Spleen (tissue), 11 donors: ENCODE measurements around the gene LIN37. TPM values are rescaled to one million over a fixed set of nuclear protein-coding genes. Genes with fewer than 3 reads are reported as not detected.

ENCODE experiments used
- DNase-seq: peaks from one replicate; pipeline ENCODE4 v3.0.0-alpha.2; 2020
- H3K27ac ChIP-seq, 8 donors: fragments of 200-600 bp; sonication (generic) in 7 of 8; 1 replicate in 4 of 8; 2 replicates in 4 of 8; pipeline versions ENCODE4 v1.5.0 to v1.8.0; 2016 to 2021; ENCODE audit warnings: inconsistent platforms in 4 of 8, mild to moderate bottlenecking in 4 of 8, moderate library complexity in 1 of 8
- H3K27me3 ChIP-seq, 7 donors: fragments of 200-600 bp; sonication (generic) in 6 of 7; replicated peaks in 1 of 7; 1 replicate in 4 of 7; 2 replicates in 3 of 7; pipeline versions ENCODE4 v1.5.0 to v1.8.0; 2016 to 2021; ENCODE audit warnings: inconsistent platforms in 3 of 7, mild to moderate bottlenecking in 1 of 7
- H3K36me3 ChIP-seq, 6 donors: fragments of 200-600 bp; sonication (generic) in 5 of 6; 1 replicate in 4 of 6; 2 replicates in 2 of 6; pipeline versions ENCODE4 v1.5.0 to v1.8.0; 2016 to 2021; ENCODE audit warnings: inconsistent platforms in 2 of 6
- H3K4me1 ChIP-seq, 6 donors: fragments of 200-600 bp; sonication (generic) in 5 of 6; 1 replicate in 3 of 6; 2 replicates in 3 of 6; pipeline versions ENCODE4 v1.5.0 to v1.8.0; 2016 to 2021; ENCODE audit warnings: inconsistent platforms in 3 of 6
- H3K4me3 ChIP-seq, 8 donors: fragments of 200-600 bp; sonication (generic) in 7 of 8; 1 replicate in 4 of 8; 2 replicates in 4 of 8; pipeline versions ENCODE4 v1.5.0 to v1.8.0; 2016 to 2021; ENCODE audit warnings: inconsistent platforms in 4 of 8, mild to moderate bottlenecking in 4 of 8, moderate library complexity in 2 of 8
- H3K9me3 ChIP-seq, 8 donors: fragments of 200-600 bp; sonication (generic) in 7 of 8; 1 replicate in 4 of 8; 2 replicates in 4 of 8; pipeline versions ENCODE4 v1.5.0 to v1.8.0; 2016 to 2021; ENCODE audit warnings: inconsistent platforms in 4 of 8
- POLR2A ChIP-seq, 3 donors: fragments of 450-650 bp; IDR thresholded peaks; one replicate each; pipeline ENCODE4 v1.5.1; 2017; ENCODE audit warnings: antibody characterized with exemption in 3 of 3, mild to moderate bottlenecking in 1 of 3
- POLR2AphosphoS5 ChIP-seq, 3 donors: sonication (generic); formaldehyde crosslinking; IDR thresholded peaks; one replicate each; pipeline ENCODE4 v1.5.1; 2017; ENCODE audit warnings: antibody characterized with exemption in 3 of 3
- WGBS, 5 donors: extraction: QIAGEN DNeasy Blood & Tissue Kit in 3 of 5; methylation state at CpG; one replicate each; pipeline versions ENCODE4 v1.1.5 to v1.1.7; 2013 to 2018; 5-methylcytosine and 5-hydroxymethylcytosine counted together
- intact Hi-C: fragments of 100-400 bp; cut with DNase I; formaldehyde crosslinking; loops from one replicate; pipeline ENCODE4 v1.15.0; 2023; ENCODE audit warnings: low total_unique reads
- polyA plus RNA-seq, 3 donors: library from polyadenylated mRNA; stranded (reverse); fragments of 200-250 nt; gene quantifications; one replicate each; pipeline ENCODE4 v1.2.1, GENCODE V29; 2013
- total RNA-seq, 7 donors: library from RNA; depleted of rRNA in 3 of 7; stranded (reverse); fragments of >200 nt in 3 of 7; fragmentation: NEBNext Ultra II Directional in 4 of 7; extraction: Animal tissue kit (Norgen Biotek cat#: 25700) in 4 of 7; gene quantifications; one replicate each; pipeline versions ENCODE4 v1.1.0 to v1.2.1, GENCODE V29; 2016 to 2021
- TF ChIP-seq, protein P1 (sequence below), 11 experiments: fragments of 200-600 bp in 7 of 11; fragments of 450-650 bp in 4 of 11; sonication (generic) in 4 of 11; IDR thresholded peaks in 8 of 11; conservative IDR thresholded peaks in 3 of 11; 1 replicate in 7 of 11; 2 replicates in 4 of 11; pipeline versions ENCODE4 v1.4.0 to v1.8.0; 2016 to 2021; ENCODE audit warnings: antibody characterized with exemption in 11 of 11, inconsistent platforms in 4 of 11, mild to moderate bottlenecking in 1 of 11
- donor health status: healthy with polysubstance abuse.
- donor health status: DM: no; HTN: no; CAD: no; lungs with moderate emphysema.
- donor health status: DM: no; HTN: no; CAD: no.
- donor health status: Bipolar disorder and iron deficiency.
- donor health status: healthy.
- donor health status: DM: no; HTN: no; CAD: no.
- donor health status: DM: yes; HTN: yes; CAD: no.

LIN37 gene
- total and polyA plus RNA-seq, 10 donors, result 7.0 to 28.5 (median 14.2) TPM

- intact Hi-C loops, result no loop called here
- Histone ChIP-seq H3K27ac (no peak overlapping the region), H3K36me3 (no peaks in the 10 kb centered on the region), H3K27me3 (peaks cover 0 to 61% (median 10%) of the 10 kb centered on the region in 7 donors), H3K4me3 (peak overlapping the region in 2 of 8 donors; percentile 17 to 52), H3K9me3 (peaks cover 0 to under 1% (median 0%) of the 10 kb centered on the region in 8 donors), H3K4me1 (peaks cover 0 to 10% (median 0%) of the 10 kb centered on the region in 6 donors)
- 17 to 27% (median 20%) methylated on average over 36 to 39 of the region's 39 CpGs for WGBS, 5 donors
- no peak for TF ChIP-seq POLR2AphosphoS5 (IDR thresholded peaks at IDR 0.05)
- TF ChIP-seq POLR2A (IDR thresholded peaks at IDR 0.05), result no peak
- TF ChIP-seq, protein P1, sequence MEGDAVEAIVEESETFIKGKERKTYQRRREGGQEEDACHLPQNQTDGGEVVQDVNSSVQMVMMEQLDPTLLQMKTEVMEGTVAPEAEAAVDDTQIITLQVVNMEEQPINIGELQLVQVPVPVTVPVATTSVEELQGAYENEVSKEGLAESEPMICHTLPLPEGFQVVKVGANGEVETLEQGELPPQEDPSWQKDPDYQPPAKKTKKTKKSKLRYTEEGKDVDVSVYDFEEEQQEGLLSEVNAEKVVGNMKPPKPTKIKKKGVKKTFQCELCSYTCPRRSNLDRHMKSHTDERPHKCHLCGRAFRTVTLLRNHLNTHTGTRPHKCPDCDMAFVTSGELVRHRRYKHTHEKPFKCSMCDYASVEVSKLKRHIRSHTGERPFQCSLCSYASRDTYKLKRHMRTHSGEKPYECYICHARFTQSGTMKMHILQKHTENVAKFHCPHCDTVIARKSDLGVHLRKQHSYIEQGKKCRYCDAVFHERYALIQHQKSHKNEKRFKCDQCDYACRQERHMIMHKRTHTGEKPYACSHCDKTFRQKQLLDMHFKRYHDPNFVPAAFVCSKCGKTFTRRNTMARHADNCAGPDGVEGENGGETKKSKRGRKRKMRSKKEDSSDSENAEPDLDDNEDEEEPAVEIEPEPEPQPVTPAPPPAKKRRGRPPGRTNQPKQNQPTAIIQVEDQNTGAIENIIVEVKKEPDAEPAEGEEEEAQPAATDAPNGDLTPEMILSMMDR (IDR thresholded peaks at IDR 0.05 in 8 of 11, conservative IDR thresholded peaks at IDR 0.05 in 3 of 11), result no peak
- no peak for DNase-seq
These were observed 48.5 kb downstream of the LIN37 start for GRCh38 chr19:35796645-35797542.

GRCh38 chr19:35797663-35798062 lies 49.3 kb downstream of the LIN37 start:
- TF ChIP-seq POLR2AphosphoS5 (IDR thresholded peaks at IDR 0.05), result no peak
- TF ChIP-seq, protein P1 (IDR thresholded peaks at IDR 0.05 in 8 of 11, conservative IDR thresholded peaks at IDR 0.05 in 3 of 11), result no peak
- no peak for TF ChIP-seq POLR2A (IDR thresholded peaks at IDR 0.05)
- intact Hi-C loops, result no loop called here
- Histone ChIP-seq H3K27me3 (peaks cover 0 to 56% (median 10%) of the 10 kb centered on the region in 7 donors), H3K36me3 (no peaks in the 10 kb centered on the region), H3K27ac (no peak overlapping the region), H3K9me3 (peaks cover 0 to 3% (median 0%) of the 10 kb centered on the region in 8 donors), H3K4me3 (peak overlapping the region in 2 of 8 donors; percentile 17 to 52), H3K4me1 (peaks cover 0 to 10% (median 0%) of the 10 kb centered on the region in 6 donors)
- 3 to 22% (median 11%) methylated on average over 4 to 15 of the region's 15 CpGs for WGBS, 5 donors
- DNase-seq, result no peak

DNA sequence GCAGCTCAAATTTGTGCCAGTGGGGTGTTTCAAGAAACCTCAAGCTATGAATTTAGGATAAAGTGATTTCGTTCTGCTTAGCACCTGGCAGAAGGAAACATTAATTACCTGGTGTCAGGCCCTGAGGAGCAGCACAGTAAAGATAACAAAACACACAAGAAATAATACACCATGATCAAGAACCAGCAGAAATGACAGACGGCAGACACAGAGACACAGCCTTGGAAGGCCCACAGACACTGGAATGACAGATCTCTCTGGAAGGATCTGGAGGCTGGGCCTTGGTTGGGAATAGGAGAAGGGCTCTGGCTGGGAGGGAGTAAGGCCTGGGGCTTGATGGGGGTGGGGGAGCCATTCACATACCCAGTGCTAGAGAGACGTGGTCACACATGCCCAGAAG lies 53.5 kb downstream of the LIN37 start:
- DNase-seq, result no peak
- intact Hi-C loops, result no loop called here
- TF ChIP-seq POLR2AphosphoS5 (IDR thresholded peaks at IDR 0.05) (no peak), POLR2A (IDR thresholded peaks at IDR 0.05) (no peak)
- TF ChIP-seq, protein P1 (IDR thresholded peaks at IDR 0.05 in 8 of 11, conservative IDR thresholded peaks at IDR 0.05 in 3 of 11), result no peak
- H3K27ac ChIP-seq, result no peak overlapping the region
- H3K27me3 ChIP-seq, result peaks cover 0 to 41% (median 6%) of the 10 kb centered on the region in 7 donors
- H3K36me3 ChIP-seq, result no peaks in the 10 kb centered on the region
- H3K4me1 ChIP-seq, result peaks cover 0 to 31% (median 4%) of the 10 kb centered on the region in 6 donors
- H3K9me3 ChIP-seq, result peaks cover 0 to 3% (median 0%) of the 10 kb centered on the region in 8 donors
- no peak overlapping the region for H3K4me3 ChIP-seq
- WGBS, 5 donors, result 60 to 69% (median 61%) methylated on average over 3 of the region's 3 CpGs

Other genes with a start within 250 kb of the LIN37 start
- 10 to 100 TPM in 2 of 7 donors, 1 to 10 TPM in 5; 2.5 to 17.9 (median 4.4) TPM for gene DMKN, start 234.9 kb upstream of the LIN37 start, total RNA-seq
- gene DMKN, start 234.9 kb upstream of the LIN37 start, polyA plus RNA-seq, result 10 to 100 TPM in 2 of 3 donors, 1 to 10 TPM in 1; 7.2 to 15.3 (median 10.7) TPM
- gene SBSN, start 220.3 kb upstream of the LIN37 start, total RNA-seq, result not detected
- under 1 TPM; 0.05 to 0.33 (median 0.19) TPM for gene SBSN, start 220.3 kb upstream of the LIN37 start, polyA plus RNA-seq
- gene GAPDHS, start 215.1 kb upstream of the LIN37 start, total RNA-seq, result under 1 TPM in 1 of 7 donors, not detected in 6; 0.17 TPM
- under 1 TPM in 2 of 3 donors, not detected in 1; 0.13 to 0.14 TPM for gene GAPDHS, start 215.1 kb upstream of the LIN37 start, polyA plus RNA-seq
- gene TMEM147, start 202.9 kb upstream of the LIN37 start, total RNA-seq, result 10 to 100 TPM; 47.6 to 67.7 (median 50.4) TPM
- 10 to 100 TPM; 57.9 to 88.7 (median 78.7) TPM for gene TMEM147, start 202.9 kb upstream of the LIN37 start, polyA plus RNA-seq
- gene ATP4A, start 184.9 kb upstream of the LIN37 start, total RNA-seq, result not detected
- gene ATP4A, start 184.9 kb upstream of the LIN37 start, polyA plus RNA-seq, result not detected
- not detected for gene PMIS2, start 162.4 kb upstream of the LIN37 start, total RNA-seq
- gene PMIS2, start 162.4 kb upstream of the LIN37 start, polyA plus RNA-seq, result not detected
- gene HAUS5, start 135.8 kb upstream of the LIN37 start, total RNA-seq, result 10 to 100 TPM; 10.3 to 24.4 (median 17.7) TPM
- gene HAUS5, start 135.8 kb upstream of the LIN37 start, polyA plus RNA-seq, result 10 to 100 TPM; 12.4 to 23.8 (median 23.1) TPM
- 10 to 100 TPM; 48.2 to 63.4 (median 59.6) TPM for gene RBM42, start 119.5 kb upstream of the LIN37 start, total RNA-seq
- gene RBM42, start 119.5 kb upstream of the LIN37 start, polyA plus RNA-seq, result 10 to 100 TPM; 48.8 to 71.9 (median 58.1) TPM
- gene ETV2, start 106.8 kb upstream of the LIN37 start, total RNA-seq, result under 1 TPM in 2 of 7 donors, not detected in 5; 0.43 to 0.57 TPM
- gene ETV2, start 106.8 kb upstream of the LIN37 start, polyA plus RNA-seq, result 1 to 10 TPM in 2 of 3 donors, under 1 TPM in 1; 0.99 to 1.2 (median 1.1) TPM
- 100 to 1,000 TPM; 208 to 672 (median 255) TPM for gene COX6B1, start 100.3 kb upstream of the LIN37 start, total RNA-seq
- gene COX6B1, start 100.3 kb upstream of the LIN37 start, polyA plus RNA-seq, result 100 to 1,000 TPM; 640 to 837 (median 717) TPM
- not detected for gene UPK1A, start 82.1 kb upstream of the LIN37 start, total RNA-seq
- under 1 TPM in 1 of 3 donors, not detected in 2; 0.11 TPM for gene UPK1A, start 82.1 kb upstream of the LIN37 start, polyA plus RNA-seq
- gene ZBTB32, start 44.0 kb upstream of the LIN37 start, total RNA-seq, result 1 to 10 TPM; 2.5 to 6.9 (median 4.0) TPM
- gene ZBTB32, start 44.0 kb upstream of the LIN37 start, polyA plus RNA-seq, result 1 to 10 TPM; 3.0 to 8.2 (median 4.8) TPM
- gene KMT2B, start 30.6 kb upstream of the LIN37 start, total RNA-seq, result 10 to 100 TPM; 36.6 to 58.2 (median 50.7) TPM
- 10 to 100 TPM; 17.6 to 37.2 (median 27.6) TPM for gene KMT2B, start 30.6 kb upstream of the LIN37 start, polyA plus RNA-seq
- gene IGFLR1, start 6.1 kb upstream of the LIN37 start, total RNA-seq, result 10 to 100 TPM; 16.5 to 64.7 (median 43.5) TPM
- gene IGFLR1, start 6.1 kb upstream of the LIN37 start, polyA plus RNA-seq, result 10 to 100 TPM; 30.1 to 62.9 (median 49.3) TPM
- 10 to 100 TPM; 27.3 to 65.1 (median 29.7) TPM for gene U2AF1L4, start 3.2 kb upstream of the LIN37 start, total RNA-seq
- 10 to 100 TPM; 27.2 to 96.5 (median 60.7) TPM for gene U2AF1L4, start 3.2 kb upstream of the LIN37 start, polyA plus RNA-seq
- 10 to 100 TPM; 37.5 to 55.7 (median 47.6) TPM for gene PSENEN, start 2.9 kb upstream of the LIN37 start, total RNA-seq
- 10 to 100 TPM; 61.9 to 71.3 (median 62.1) TPM for gene PSENEN, start 2.9 kb upstream of the LIN37 start, polyA plus RNA-seq
- 1 to 10 TPM; 2.1 to 5.9 (median 4.3) TPM for gene HSPB6, start 8.5 kb downstream of the LIN37 start, total RNA-seq
- 10 to 100 TPM in 1 of 3 donors, 1 to 10 TPM in 2; 2.9 to 11.0 (median 5.8) TPM for gene HSPB6, start 8.5 kb downstream of the LIN37 start, polyA plus RNA-seq
- gene PROSER3, start 9.6 kb downstream of the LIN37 start, total RNA-seq, result 10 to 100 TPM in 6 of 7 donors, 1 to 10 TPM in 1; 6.6 to 25.2 (median 16.3) TPM
- 1 to 10 TPM; 2.0 to 8.4 (median 2.1) TPM for gene PROSER3, start 9.6 kb downstream of the LIN37 start, polyA plus RNA-seq
- gene ARHGAP33, start 27.0 kb downstream of the LIN37 start, total RNA-seq, result 10 to 100 TPM in 6 of 7 donors, 1 to 10 TPM in 1; 7.4 to 25.2 (median 14.4) TPM
- gene ARHGAP33, start 27.0 kb downstream of the LIN37 start, polyA plus RNA-seq, result 10 to 100 TPM in 1 of 3 donors, 1 to 10 TPM in 2; 3.1 to 10.9 (median 5.1) TPM
- not detected for gene PRODH2, start 64.3 kb downstream of the LIN37 start, total RNA-seq
- under 1 TPM in 1 of 3 donors, not detected in 2; 0.06 TPM for gene PRODH2, start 64.3 kb downstream of the LIN37 start, polyA plus RNA-seq
- under 1 TPM in 2 of 7 donors, not detected in 5; 0.20 to 0.60 TPM for gene NPHS1, start 103.9 kb downstream of the LIN37 start, total RNA-seq
- under 1 TPM; 0.10 to 0.58 (median 0.13) TPM for gene NPHS1, start 103.9 kb downstream of the LIN37 start, polyA plus RNA-seq
- under 1 TPM in 1 of 7 donors, not detected in 6; 0.17 TPM for gene KIRREL2, start 108.3 kb downstream of the LIN37 start, total RNA-seq
- under 1 TPM; 0.10 to 0.27 (median 0.11) TPM for gene KIRREL2, start 108.3 kb downstream of the LIN37 start, polyA plus RNA-seq
- 1 to 10 TPM in 3 of 7 donors, under 1 TPM in 2, not detected in 2; 0.57 to 3.6 (median 1.1) TPM for gene APLP1, start 120.0 kb downstream of the LIN37 start, total RNA-seq
- 1 to 10 TPM in 2 of 3 donors, under 1 TPM in 1; 0.99 to 2.6 (median 2.4) TPM for gene APLP1, start 120.0 kb downstream of the LIN37 start, polyA plus RNA-seq
- 10 to 100 TPM; 19.6 to 57.5 (median 30.3) TPM for gene NFKBID, start 152.0 kb downstream of the LIN37 start, total RNA-seq
- 10 to 100 TPM; 12.6 to 19.7 (median 18.1) TPM for gene NFKBID, start 152.0 kb downstream of the LIN37 start, polyA plus RNA-seq
- gene HCST, start 154.0 kb downstream of the LIN37 start, total RNA-seq, result 10 to 100 TPM; 31.5 to 80.4 (median 58.2) TPM
- gene HCST, start 154.0 kb downstream of the LIN37 start, polyA plus RNA-seq, result 100 to 1,000 TPM; 119 to 130 (median 122) TPM
- gene TYROBP, start 159.7 kb downstream of the LIN37 start, total RNA-seq, result 100 to 1,000 TPM; 292 to 747 (median 403) TPM
- gene TYROBP, start 159.7 kb downstream of the LIN37 start, polyA plus RNA-seq, result 100 to 1,000 TPM; 281 to 446 (median 285) TPM
- gene LRFN3, start 187.8 kb downstream of the LIN37 start, total RNA-seq, result 10 to 100 TPM in 4 of 7 donors, 1 to 10 TPM in 3; 7.8 to 18.2 (median 11.5) TPM
- gene LRFN3, start 187.8 kb downstream of the LIN37 start, polyA plus RNA-seq, result 1 to 10 TPM in 2 of 3 donors, under 1 TPM in 1; 0.76 to 8.0 (median 1.2) TPM
- 10 to 100 TPM; 14.6 to 34.8 (median 16.3) TPM for gene SDHAF1, start 246.6 kb downstream of the LIN37 start, total RNA-seq
- gene SDHAF1, start 246.6 kb downstream of the LIN37 start, polyA plus RNA-seq, result 10 to 100 TPM; 26.5 to 35.6 (median 33.6) TPM